Measurements from ENCODE around the gene CRY1. TPM values are rescaled to one million over a fixed set of nuclear protein-coding genes. Genes with fewer than 3 reads are reported as not detected.

The CRY1 gene
- total RNA-seq, 1 experiment from 2014 or later, result 23.1 TPM

DNA sequence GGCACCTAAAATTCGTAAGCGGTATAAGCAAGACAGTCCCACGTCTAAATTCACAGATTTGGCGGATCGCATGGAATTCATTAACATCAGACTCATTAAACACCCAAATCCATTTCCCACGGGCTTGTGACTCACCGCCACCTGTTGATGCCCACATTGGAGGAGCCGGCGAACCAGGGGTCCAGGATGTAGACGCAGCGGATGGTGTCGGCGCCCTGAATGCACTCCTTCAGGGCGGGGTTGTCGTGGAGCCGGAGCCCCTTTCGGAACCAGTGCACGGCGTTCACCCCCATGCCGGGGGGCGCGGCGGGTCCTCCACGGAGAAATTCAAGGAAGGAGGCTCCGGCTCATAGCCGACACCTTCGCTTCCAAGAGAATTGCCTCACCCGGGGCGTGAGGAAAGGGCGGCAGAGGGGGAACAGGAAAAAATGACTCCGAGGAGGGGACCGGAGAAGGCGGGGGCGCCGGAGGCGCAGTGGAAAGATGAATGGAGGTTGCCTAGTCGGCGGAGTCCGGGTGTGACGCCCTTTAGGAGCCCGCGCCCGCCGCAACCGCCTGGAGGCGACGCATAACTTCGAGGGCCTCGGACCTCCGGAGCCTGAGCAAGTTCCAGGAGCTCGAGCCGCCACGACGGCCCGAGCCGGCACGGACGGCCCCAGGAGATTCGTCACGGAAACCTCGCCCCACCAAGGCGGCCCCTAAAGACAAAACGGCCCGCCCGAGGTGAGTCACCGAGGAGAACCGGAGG, 506 bp downstream of the CRY1 start:
- TF ChIP-seq MYBL2 (CRISPR knock-in tag; IDR thresholded peaks at IDR 0.05) (no peak), ESRRA (CRISPR knock-in tag; IDR thresholded peaks at IDR 0.05; ENCODE audit: borderline replicate concordance) (0 out of 2 replicates have a peak, but pooled peaks have one; percentile 25), FOXK1 (CRISPR knock-in tag; IDR thresholded peaks at IDR 0.05) (no peak), ZNF671 (CRISPR knock-in tag; IDR thresholded peaks at IDR 0.05) (no peak), CREM (CRISPR knock-in tag; IDR thresholded peaks at IDR 0.05) (no peak), CREB1 (CRISPR knock-in tag; IDR thresholded peaks at IDR 0.05) (peak; percentile 14; the same call in 1 of the 2 replicates), NFE2L1 (CRISPR knock-in tag; IDR thresholded peaks at IDR 0.05) (no peak), ELF4 (CRISPR knock-in tag; IDR thresholded peaks at IDR 0.05; ENCODE audit: low read depth) (no peak)
- TF ChIP-seq, protein P1, sequence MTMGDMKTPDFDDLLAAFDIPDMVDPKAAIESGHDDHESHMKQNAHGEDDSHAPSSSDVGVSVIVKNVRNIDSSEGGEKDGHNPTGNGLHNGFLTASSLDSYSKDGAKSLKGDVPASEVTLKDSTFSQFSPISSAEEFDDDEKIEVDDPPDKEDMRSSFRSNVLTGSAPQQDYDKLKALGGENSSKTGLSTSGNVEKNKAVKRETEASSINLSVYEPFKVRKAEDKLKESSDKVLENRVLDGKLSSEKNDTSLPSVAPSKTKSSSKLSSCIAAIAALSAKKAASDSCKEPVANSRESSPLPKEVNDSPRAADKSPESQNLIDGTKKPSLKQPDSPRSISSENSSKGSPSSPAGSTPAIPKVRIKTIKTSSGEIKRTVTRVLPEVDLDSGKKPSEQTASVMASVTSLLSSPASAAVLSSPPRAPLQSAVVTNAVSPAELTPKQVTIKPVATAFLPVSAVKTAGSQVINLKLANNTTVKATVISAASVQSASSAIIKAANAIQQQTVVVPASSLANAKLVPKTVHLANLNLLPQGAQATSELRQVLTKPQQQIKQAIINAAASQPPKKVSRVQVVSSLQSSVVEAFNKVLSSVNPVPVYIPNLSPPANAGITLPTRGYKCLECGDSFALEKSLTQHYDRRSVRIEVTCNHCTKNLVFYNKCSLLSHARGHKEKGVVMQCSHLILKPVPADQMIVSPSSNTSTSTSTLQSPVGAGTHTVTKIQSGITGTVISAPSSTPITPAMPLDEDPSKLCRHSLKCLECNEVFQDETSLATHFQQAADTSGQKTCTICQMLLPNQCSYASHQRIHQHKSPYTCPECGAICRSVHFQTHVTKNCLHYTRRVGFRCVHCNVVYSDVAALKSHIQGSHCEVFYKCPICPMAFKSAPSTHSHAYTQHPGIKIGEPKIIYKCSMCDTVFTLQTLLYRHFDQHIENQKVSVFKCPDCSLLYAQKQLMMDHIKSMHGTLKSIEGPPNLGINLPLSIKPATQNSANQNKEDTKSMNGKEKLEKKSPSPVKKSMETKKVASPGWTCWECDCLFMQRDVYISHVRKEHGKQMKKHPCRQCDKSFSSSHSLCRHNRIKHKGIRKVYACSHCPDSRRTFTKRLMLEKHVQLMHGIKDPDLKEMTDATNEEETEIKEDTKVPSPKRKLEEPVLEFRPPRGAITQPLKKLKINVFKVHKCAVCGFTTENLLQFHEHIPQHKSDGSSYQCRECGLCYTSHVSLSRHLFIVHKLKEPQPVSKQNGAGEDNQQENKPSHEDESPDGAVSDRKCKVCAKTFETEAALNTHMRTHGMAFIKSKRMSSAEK (CRISPR knock-in tag; IDR thresholded peaks at IDR 0.05; ENCODE audit: borderline replicate concordance), result no peak
- TF ChIP-seq, protein P2, sequence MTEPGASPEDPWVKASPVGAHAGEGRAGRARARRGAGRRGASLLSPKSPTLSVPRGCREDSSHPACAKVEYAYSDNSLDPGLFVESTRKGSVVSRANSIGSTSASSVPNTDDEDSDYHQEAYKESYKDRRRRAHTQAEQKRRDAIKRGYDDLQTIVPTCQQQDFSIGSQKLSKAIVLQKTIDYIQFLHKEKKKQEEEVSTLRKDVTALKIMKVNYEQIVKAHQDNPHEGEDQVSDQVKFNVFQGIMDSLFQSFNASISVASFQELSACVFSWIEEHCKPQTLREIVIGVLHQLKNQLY (CRISPR knock-in tag; IDR thresholded peaks at IDR 0.05), result no peak
- TF ChIP-seq, protein P3, sequence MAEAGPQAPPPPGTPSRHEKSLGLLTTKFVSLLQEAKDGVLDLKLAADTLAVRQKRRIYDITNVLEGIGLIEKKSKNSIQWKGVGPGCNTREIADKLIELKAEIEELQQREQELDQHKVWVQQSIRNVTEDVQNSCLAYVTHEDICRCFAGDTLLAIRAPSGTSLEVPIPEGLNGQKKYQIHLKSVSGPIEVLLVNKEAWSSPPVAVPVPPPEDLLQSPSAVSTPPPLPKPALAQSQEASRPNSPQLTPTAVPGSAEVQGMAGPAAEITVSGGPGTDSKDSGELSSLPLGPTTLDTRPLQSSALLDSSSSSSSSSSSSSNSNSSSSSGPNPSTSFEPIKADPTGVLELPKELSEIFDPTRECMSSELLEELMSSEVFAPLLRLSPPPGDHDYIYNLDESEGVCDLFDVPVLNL (CRISPR knock-in tag; IDR thresholded peaks at IDR 0.05; ENCODE audit: borderline replicate concordance, low read depth), result peak; percentile 16; the same call in 1 of the 2 replicates
- TF ChIP-seq, protein P4, sequence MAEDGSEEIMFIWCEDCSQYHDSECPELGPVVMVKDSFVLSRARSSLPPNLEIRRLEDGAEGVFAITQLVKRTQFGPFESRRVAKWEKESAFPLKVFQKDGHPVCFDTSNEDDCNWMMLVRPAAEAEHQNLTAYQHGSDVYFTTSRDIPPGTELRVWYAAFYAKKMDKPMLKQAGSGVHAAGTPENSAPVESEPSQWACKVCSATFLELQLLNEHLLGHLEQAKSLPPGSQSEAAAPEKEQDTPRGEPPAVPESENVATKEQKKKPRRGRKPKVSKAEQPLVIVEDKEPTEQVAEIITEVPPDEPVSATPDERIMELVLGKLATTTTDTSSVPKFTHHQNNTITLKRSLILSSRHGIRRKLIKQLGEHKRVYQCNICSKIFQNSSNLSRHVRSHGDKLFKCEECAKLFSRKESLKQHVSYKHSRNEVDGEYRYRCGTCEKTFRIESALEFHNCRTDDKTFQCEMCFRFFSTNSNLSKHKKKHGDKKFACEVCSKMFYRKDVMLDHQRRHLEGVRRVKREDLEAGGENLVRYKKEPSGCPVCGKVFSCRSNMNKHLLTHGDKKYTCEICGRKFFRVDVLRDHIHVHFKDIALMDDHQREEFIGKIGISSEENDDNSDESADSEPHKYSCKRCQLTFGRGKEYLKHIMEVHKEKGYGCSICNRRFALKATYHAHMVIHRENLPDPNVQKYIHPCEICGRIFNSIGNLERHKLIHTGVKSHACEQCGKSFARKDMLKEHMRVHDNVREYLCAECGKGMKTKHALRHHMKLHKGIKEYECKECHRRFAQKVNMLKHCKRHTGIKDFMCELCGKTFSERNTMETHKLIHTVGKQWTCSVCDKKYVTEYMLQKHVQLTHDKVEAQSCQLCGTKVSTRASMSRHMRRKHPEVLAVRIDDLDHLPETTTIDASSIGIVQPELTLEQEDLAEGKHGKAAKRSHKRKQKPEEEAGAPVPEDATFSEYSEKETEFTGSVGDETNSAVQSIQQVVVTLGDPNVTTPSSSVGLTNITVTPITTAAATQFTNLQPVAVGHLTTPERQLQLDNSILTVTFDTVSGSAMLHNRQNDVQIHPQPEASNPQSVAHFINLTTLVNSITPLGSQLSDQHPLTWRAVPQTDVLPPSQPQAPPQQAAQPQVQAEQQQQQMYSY (CRISPR knock-in tag; IDR thresholded peaks at IDR 0.05), result no peak
- ChIA-PET CTCF (interaction anchor here (0.6 to 3.0 kb wide), 9 partner anchors 12 to 583 kb away, joined by 3 to 10 read pairs (median 4); partner anchors contain the start of gene TMEM263), POLR2A (no interaction called here)
- DNase-seq (ENCODE audit: low spot score) (peak; percentile 46), ATAC-seq (peak; percentile 25)
- H3K36me3 Mint-ChIP-seq, result peaks cover 28% of the 10 kb centered on the region
- no peak overlapping the region for H3K27ac Mint-ChIP-seq
- peaks cover 9% of the 10 kb centered on the region; the same call in 1 of the 2 replicates for H3K27me3 Mint-ChIP-seq (ENCODE audit: low read depth)
- H3K4me1 Mint-ChIP-seq, result peaks cover 6% of the 10 kb centered on the region; the same call in 1 of the 2 replicates
- H3K4me3 Mint-ChIP-seq, result no peak overlapping the region
- H3K9me3 Mint-ChIP-seq, result peaks cover 31% of the 10 kb centered on the region

DNA sequence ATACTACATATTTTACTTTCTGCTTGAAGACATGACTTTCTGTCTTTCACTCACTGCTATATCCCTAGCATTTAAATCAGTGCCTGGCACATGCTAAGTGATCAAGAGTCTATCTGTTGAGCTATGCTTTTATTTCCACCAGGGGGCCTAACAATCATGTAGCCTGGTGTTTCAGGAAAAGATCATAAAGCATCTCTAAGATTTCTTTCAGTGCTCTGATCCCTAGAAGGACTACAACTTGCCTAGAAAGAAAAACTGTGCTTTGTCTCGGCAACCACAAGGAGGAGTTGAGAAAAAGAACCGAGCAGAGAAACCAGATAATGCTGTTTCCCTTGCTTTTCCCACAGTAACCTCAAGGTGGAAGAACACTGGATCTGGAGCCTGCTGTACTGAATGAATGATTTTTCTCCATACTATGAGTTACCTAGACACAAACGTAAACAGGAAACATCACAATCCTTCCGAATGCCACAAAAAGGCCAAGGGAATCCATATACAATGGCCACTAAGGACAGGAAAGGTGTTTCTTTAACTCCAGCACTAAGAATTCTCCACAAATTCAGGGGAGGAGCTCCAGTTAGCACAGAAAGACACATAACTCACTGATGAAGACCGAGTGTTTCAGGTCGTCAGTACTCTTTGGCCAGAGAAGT, 1.2 kb downstream of the CRY1 start:
- Mint-ChIP-seq H3K27ac (no peak overlapping the region), H3K4me3 (no peak overlapping the region), H3K36me3 (peaks cover 25% of the 10 kb centered on the region), H3K4me1 (peaks cover 6% of the 10 kb centered on the region; the same call in 1 of the 2 replicates), H3K9me3 (peaks cover 24% of the 10 kb centered on the region), H3K27me3 (ENCODE audit: low read depth) (peaks cover 3% of the 10 kb centered on the region; the same call in 1 of the 2 replicates)
- DNase-seq (ENCODE audit: low spot score) (no peak), ATAC-seq (peak; percentile 41)
- CTCF ChIA-PET, result interaction anchor here (0.6 to 3.0 kb wide), 8 partner anchors 12 to 515 kb away, joined by 3 to 10 read pairs (median 4); partner anchors contain the start of gene TMEM263
- no peak for TF ChIP-seq ZNF317 (CRISPR knock-in tag; IDR thresholded peaks at IDR 0.05; ENCODE audit: borderline replicate concordance, low read depth)
- TF ChIP-seq SP1 (CRISPR knock-in tag; conservative IDR thresholded peaks at IDR 0.05), result no peak
- TF ChIP-seq TEAD1 (CRISPR knock-in tag; IDR thresholded peaks at IDR 0.05), result no peak
- TF ChIP-seq, protein P5, sequence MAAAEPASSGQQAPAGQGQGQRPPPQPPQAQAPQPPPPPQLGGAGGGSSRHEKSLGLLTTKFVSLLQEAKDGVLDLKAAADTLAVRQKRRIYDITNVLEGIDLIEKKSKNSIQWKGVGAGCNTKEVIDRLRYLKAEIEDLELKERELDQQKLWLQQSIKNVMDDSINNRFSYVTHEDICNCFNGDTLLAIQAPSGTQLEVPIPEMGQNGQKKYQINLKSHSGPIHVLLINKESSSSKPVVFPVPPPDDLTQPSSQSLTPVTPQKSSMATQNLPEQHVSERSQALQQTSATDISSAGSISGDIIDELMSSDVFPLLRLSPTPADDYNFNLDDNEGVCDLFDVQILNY (CRISPR knock-in tag; IDR thresholded peaks at IDR 0.05), result no peak
- TF ChIP-seq, protein P6, sequence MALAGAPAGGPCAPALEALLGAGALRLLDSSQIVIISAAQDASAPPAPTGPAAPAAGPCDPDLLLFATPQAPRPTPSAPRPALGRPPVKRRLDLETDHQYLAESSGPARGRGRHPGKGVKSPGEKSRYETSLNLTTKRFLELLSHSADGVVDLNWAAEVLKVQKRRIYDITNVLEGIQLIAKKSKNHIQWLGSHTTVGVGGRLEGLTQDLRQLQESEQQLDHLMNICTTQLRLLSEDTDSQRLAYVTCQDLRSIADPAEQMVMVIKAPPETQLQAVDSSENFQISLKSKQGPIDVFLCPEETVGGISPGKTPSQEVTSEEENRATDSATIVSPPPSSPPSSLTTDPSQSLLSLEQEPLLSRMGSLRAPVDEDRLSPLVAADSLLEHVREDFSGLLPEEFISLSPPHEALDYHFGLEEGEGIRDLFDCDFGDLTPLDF (CRISPR knock-in tag; IDR thresholded peaks at IDR 0.05), result no peak
- POLR2A ChIA-PET, result no interaction called here

Measured in WTC11 (cell line).